ENCODE results near the gene PDZD8. TPM values are rescaled to one million over a fixed set of nuclear protein-coding genes. Genes with fewer than 3 reads are reported as not detected.

Gene PDZD8
- total and polyA plus RNA-seq, 2 donors (not counting 3 experiments of a cell fraction or from before 2014, with no cell fraction given) = 5.9 to 22.6 TPM

GRCh38 chr10:117239051-117239450 lies 136.2 kb downstream of the PDZD8 start:
- Histone ChIP-seq H3K9me1 (replicated peaks; ENCODE audit: control insufficient read depth, extremely low read depth, insufficient read depth, low read length) (no peaks in the 10 kb centered on the region), H3K27me3 (ENCODE audit: control insufficient read depth in 2 of 2, insufficient read depth in 2 of 2, low read length in 2 of 2) (peaks cover 16 to 29% of the 10 kb centered on the region in 2 experiments), H2AFZ (ENCODE audit: low read depth, low read length) (no peak overlapping the region), H3K36me3 (ENCODE audit: control insufficient read depth in 2 of 2, extremely low read depth in 1 of 2, insufficient read depth in 2 of 2, low read length in 2 of 2) (no peaks in the 10 kb centered on the region), H3K9ac (replicated peaks; ENCODE audit: extremely low read depth, insufficient read depth, low read length) (no peak overlapping the region), H3K79me2 (ENCODE audit: control insufficient read depth, insufficient read depth, low read length) (no peaks in the 10 kb centered on the region), H3K4me2 (ENCODE audit: insufficient read depth, low read length) (no peak overlapping the region), H4K20me1 (replicated peaks; ENCODE audit: control insufficient read depth, extremely low read depth, insufficient read depth, low read length) (no peaks in the 10 kb centered on the region), H3K4me1 (ENCODE audit: control insufficient read depth, extremely low read depth, insufficient read depth, low read length) (no peaks in the 10 kb centered on the region), H3K27ac (ENCODE audit: insufficient read depth, low read depth, low read length) (no peak overlapping the region), H3K4me3 (replicated peaks in 1 of 3; ENCODE audit: insufficient read depth in 1 of 3, low read depth in 1 of 3, low read length in 3 of 3) (no peak overlapping the region), H3K9me3 (replicated peaks; ENCODE audit: control insufficient read depth, insufficient read depth, low read length) (no peaks in the 10 kb centered on the region)
- no TSS peak for BruUV-seq (replicated peaks)
- no peak for DNase-seq (ENCODE audit: low read depth, low spot score)
- CTCF ChIA-PET = interaction anchor here (0.8 to 1.3 kb wide), 2 partner anchors 12 to 22 kb away, joined by 3 read pairs; no protein-coding TSS in a partner anchor
- intact Hi-C loops (cut with micrococcal nuclease) (no loop called here), dilution Hi-C loops (cut with MboI; ENCODE audit: extremely low pct_ligation_motif_present, low sequenced_read_pairs) (no loop called here)
- TF ChIP-seq JUN (IDR thresholded peaks at IDR 0.05; ENCODE audit: borderline replicate concordance, insufficient read depth, insufficient read length, low read depth) = no peak
- no peak for TF ChIP-seq CTCF (IDR thresholded peaks at IDR 0.05; ENCODE audit: extremely low read depth in 1 of 2, insufficient read depth in 1 of 2, low read depth in 1 of 2, low read length in 2 of 2)
- TF ChIP-seq FOS (IDR thresholded peaks at IDR 0.05; ENCODE audit: borderline replicate concordance, insufficient read depth, low read length) = no peak
- no peak for TF ChIP-seq GATA2 (IDR thresholded peaks at IDR 0.05; ENCODE audit: insufficient read depth, insufficient read length, low read depth, low read length)
- TF ChIP-seq MAX (IDR thresholded peaks at IDR 0.05; ENCODE audit: insufficient read depth, insufficient read length) = no peak
- no peak for TF ChIP-seq MYC (IDR thresholded peaks at IDR 0.05; ENCODE audit: low read depth, low read length)
- no peak for TF ChIP-seq POLR2A (IDR thresholded peaks at IDR 0.05; ENCODE audit: low read depth, low read length)
- TF ChIP-seq EZH2 (IDR thresholded peaks at IDR 0.05; ENCODE audit: borderline replicate concordance, low read depth, low read length, severe bottlenecking) = no peak
- no peak for TF ChIP-seq POLR2AphosphoS5 (IDR thresholded peaks at IDR 0.05; ENCODE audit: insufficient read depth, low read depth, low read length)
- FAIRE-seq = no peak
- POLR2A ChIA-PET = no interaction called here
